T-helper 9 cell (primary cell): ENCODE results near the gene PASK.

Experiments used
- DNase-seq: peaks from one replicate; pipeline ENCODE4 v3.0.0-alpha.2; 2020

The PASK gene

DNA sequence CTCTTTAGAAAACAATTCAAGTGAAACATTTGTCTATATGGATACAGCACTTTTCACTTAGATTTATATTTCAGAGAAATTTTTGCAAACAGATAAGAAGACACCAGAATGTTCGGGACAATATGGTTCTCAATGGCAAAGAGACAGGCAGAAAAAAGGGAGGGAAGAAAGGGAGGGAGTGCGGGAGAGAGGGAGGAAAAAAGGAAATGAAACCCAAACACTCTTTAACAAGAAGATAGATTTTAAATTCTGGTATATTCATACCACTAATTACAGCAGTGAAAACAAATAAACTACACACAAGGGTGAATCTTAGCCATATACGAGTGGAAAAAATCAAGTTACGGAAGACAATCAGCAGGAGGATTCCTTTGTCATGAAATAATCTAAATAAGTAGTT lies 3.0 kb downstream of the PASK start:
- DNase-seq = no peak

DNA sequence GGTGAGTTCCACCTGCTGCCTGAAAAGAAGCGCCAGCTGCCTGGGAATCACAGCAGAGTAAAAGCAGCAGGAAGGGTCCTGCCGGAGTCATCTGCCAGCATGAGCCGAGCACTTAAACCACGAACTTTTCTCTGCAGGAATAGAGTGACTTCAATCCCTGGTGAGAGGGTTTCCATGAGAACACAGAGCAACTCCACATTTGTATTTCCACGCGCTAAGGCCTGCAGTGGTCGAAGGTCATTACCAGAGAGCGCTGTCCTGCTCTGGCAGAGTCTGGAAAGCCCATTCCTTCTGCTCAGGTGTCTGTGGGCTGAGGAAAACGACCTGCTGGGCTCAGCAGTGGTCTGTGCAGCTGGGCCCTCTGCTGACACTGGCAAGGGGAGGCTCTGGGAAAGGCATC lies 6.7 kb downstream of the PASK start:
- no peak for DNase-seq

DNA sequence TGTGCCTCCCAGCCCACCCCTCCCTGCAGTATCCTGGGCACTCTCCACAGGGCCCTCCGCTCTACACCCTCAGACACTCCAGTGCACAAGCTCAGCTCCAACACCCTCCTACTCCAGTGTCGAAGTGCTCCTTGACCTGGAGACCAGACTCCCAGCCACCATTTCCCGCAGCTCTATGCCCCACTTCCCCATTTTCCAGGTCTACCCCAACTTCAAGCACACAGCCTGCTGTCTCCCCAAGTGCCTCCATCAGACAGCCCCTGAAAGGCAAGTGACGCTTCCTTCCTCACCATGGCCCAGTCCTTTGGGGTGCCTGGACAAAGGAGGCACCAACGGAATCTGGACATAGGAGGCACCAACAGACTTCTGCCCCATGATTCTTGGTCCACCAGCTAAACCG lies 7.2 kb downstream of the PASK start:
- no peak for DNase-seq

DNA sequence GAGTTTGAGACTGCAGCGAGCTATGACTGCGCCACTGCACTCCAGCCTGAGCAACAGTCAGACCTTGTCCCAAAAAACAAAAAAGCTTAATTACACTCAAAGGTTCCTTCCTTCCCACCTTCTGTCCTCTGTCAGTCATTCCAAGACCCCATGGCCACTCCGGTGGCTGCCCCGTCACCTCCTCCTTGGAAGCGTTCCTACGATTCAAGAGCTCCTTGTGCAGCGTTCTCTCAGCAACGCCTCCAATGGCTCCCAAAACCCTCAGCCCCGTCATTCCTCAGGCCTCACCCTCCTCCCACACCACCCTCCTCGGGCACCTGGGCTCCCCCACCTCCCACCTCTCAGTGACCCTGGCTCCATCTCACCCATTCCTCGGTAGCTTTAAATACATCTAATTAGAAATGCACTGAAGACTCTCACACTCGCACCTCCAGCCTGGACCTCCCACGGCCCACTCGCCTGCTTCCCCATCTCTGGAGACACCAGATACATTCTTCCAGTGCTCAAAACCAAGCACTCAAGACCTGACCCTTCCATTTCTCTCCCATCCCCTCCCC lies 8.0 kb downstream of the PASK start:
- DNase-seq = no peak

DNA sequence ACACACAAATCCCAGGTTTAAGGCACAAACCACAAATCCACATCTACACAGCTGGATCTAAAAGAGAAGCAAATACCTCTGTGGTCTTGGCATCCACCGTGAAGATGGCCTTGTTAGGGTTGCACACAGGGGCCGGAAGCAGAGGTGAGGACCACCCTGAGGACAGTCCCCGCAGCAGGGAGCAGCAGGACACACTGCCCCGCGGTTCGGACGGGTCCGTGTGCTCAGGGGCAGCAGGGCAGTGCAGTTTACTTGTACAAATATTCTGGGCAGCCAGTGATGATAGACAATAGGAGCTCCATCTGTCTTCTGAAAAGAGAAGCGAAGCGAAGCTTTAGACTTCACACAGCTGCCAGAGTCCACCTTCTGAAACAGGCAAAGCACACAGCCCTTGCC lies 8.8 kb downstream of the PASK start:
- DNase-seq = no peak

DNA sequence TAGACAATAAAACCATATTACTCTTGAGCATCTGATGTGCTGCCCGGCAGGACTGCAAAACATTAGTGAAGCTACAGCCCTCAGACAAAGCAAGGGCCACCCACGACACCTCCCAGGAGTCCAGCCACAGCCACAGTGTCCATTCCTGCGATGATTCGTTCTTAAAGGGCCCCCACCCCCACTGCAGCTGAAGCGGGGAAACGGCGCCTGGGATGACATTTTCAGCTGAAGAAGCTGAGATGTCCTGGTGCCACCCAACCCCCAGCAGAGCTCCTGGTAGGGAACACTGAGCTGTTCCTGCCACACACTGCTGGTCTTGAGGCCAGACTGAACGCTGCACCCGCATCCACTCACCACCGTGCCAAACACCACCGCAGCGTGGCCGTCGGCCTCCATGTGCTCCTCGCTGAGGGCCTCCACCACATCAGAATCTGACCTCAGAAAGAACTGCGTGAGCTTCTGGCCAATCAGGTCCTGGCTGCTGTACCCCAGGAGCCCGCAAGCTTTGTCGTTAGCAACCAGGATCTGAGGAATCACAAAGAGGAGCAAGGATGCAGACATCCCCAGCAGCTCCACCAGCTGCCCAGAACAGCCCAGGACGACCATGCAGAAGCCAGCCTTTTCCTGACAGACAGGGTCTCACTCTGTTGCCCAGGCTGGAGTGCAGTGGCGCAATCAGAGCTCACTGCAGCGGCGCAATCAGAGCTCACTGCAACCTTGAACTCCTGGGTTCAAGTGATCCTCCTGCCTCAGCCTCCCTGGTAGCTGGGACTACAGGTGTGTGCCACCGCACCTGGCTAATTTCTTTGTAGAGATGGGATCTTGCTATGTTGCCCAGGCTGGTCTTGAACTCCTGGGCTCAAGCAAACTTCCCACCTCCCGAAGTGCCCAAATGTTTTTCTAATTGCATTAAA lies 9.5 kb downstream of the PASK start:
- DNase-seq = no peak

DNA sequence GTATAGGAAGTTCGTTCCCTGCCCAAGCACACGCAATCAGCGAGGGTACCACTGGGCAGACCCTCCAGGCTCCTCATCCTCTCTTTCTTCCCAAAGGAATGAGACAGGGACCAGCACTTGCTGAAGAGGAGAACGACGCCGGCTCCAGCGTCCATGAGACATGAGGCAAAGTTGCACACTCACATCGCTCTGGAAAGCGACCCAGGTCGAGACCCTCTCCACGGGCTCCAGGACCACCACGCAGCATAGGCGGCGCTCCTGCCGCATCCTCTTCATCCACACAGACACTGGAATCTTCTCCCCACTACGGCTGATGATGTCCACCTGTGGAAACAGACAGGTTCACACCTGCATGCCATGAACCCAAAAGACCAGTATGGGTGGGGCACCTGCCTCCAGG lies 10.8 kb downstream of the PASK start:
- no peak for DNase-seq

DNA sequence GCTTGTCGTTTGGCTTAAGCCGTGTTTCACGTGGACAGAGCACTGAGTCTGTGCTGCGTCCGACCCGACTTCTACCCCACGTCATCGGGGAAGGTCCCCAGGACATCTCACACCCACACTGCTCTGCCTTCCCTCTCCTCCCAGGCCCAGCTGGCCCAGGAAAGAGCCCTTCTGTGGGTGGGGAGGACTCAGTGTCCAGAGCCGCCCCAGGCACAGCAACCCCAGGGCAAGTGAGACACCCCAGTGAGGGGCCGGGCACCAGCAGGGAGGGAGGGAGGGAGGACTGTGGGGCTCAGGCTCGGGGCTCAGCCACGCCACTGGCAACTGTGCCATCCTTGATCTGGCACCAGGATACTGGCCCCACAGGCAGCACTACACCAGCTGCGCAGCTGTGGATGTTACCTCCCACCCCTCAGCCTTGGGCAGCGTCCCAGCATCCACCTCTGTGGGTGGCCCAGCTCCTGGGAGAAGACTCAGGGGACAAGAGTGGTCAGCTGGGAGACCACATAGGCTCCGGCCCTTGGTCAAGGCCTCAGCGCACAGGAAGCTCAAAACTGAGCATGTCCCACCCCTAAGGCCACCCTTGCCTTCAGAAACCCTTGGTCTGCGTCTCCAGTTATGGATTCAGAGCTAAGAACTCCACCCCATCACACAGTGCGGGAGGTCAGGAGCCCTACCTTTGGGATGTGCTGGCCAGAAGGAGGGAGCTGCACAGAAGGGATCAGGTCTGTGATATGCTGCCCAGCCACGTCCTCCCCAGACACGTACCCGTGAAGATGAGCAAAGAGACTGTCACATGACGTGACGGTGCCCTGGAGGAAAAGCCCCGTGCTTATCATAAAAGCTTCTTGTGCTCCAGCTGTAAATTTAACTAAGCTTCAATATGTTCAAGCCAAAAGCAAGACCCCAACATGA lies 11.7 kb downstream of the PASK start:
- DNase-seq = no peak

DNA sequence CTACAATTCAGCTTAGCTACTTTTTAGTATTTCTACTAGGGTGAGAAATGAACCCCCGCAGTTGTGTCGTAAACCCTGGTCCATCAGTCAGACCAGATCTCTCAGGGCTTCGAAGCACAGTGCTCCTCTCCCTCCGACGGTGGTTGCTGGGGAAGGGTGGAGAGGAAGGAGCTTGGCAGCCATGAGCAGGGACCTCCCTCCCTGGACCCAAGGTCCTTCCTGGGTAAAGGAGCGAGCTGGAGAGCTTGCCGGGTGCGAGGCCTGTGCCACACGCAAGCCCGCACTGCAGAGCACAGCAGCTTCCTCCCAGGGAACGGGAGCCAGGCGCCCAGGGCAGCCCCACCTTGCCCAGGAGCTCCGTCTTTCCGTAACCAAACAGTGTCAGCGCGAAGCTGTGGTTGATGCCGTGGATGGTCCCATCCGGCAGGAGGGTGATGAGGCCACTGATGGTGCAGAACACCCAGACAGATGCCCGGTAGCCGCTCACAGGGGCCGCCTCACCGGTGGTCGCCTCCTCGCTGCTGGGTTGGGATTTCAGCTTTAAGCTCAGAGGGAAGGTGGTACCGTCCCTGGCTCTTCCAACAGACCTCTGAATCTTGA lies 12.5 kb downstream of the PASK start:
- no peak for DNase-seq

DNA sequence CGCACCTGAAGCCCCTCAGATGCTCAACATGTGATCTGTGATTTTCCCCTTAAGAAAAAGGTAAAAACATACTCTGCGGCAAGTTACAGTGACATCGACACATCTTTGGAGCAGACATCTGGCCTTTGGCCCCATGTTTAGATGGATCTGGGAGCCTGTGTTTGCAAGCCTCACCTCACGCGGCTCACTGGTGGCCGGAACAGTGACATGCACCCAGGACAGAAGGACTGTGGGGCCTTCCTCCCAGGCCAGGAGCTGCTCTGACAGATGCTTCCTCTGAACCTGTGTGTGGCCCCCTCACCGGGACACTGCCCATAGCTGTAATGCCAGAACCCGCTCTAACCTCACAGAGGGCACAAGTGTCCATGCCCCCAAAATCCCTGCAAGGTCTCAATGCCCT lies 13.1 kb downstream of the PASK start:
- DNase-seq = no peak

DNA sequence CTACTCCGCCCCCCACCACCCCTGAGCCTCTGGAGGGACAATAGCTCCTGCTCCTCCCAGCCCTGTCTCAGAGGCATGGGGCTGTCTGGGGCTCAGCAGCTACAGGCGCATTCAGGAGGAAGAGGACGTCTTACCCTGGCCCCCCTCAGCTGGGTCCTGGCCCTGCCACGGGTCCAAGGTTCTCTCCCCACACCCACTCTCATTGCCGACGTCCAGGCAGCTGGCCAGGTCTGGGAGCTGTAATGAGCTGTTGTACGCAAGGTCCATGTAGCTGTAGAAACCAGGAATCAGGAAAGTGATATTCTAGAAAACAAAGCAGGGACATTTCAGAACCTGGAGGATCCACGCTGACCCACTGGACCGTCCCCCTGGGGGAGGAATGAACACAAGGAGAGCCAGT lies 13.5 kb downstream of the PASK start:
- no peak for DNase-seq

DNA sequence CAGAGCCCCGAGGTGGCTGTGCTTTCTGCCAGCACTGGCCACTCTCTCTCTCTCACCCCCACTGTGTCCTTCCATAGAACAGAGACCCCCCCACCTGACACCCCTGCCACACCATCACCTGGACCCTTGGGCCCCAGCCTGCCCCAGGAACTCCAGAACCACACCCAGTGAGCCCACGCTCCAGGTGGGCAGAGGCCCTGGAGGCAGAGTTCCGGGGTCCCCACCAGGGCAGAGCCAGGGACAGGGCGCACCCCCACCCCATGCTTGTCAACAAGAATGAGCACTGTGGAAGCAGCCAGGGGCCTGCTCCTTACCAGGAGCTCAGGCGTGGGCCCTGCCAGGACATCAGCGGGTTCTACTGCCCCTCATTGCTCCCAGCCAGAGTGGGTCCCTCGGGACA lies 14.6 kb downstream of the PASK start:
- no peak for DNase-seq

DNA sequence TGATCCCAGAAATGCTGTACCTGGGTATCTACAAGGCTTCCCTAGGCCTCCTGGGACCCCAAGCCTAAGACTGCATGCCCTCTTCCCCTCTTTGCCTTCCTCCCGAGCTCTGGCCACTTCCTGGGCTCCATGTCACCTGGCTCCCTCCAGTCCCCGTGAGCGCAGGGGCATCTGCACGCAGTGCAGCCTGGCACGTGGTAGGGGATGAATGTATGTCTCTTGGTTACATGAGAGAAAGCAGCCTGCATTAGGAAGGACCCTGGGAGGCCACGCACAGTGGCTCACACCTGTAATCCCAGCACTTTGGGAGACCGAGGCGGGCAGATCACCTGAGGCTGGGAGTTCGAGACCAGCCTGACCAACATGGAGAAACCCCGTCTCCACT lies 15.8 kb downstream of the PASK start:
- no peak for DNase-seq

DNA sequence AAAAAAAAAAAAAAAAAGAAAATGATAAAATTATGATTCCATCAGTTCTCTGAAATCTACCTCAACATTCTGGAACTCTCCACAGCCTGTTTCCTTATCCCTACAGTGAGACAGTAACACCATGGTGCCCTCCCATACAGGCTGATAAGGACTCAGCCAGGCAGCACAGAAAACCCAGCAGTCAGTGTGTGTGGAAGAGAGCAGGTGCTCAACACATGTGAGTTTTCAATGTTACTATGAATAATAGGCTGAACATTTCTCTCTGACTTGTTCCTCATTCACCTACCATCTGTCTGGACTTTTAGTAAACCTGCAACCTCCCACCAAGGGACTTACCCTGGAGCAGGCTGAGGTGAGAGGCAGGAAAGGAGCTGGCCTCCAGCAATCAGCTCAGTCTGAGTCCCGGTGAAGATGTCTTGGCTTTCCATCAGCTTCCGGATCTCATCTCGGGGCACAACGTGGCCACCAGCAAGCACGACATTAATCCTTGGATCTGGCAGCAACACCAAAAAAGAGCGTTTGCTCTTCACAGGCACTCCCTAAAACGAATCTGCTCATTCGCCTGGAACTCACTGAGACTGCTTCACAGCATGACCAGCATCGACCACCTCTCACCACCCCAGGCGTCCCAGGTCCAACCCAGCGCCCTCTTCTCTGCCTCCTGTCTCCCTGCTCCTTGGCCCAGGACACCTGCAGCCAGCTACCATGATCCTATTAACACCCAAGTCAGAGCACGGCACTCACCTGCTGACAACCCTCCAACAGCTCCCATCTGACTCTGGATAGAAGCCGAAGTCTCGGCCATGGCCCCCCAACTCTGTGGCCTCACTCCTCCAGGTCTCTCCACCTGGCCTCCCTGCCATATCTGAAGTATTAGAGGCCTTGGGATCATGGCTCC lies 16.5 kb downstream of the PASK start:
- DNase-seq = no peak

DNA sequence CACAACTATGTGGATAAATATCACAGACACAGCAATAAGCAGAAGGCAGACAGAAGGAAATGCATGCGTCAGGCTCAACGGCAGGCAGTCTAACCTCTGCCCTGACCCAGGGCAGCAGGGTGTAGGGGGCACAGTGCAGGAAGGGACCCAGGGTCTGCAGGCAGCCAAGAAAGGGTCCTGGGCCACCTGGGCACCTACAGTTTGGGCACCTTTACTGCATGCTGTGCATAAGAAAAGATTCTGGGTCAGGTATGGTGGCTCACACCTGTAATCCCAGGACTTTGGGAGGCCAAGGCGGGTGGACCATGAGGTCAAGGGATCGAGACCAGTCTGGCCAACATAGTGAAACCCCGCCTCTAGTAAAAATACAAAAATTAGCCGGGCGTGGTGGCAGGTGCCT lies 17.7 kb downstream of the PASK start:
- no peak for DNase-seq

DNA sequence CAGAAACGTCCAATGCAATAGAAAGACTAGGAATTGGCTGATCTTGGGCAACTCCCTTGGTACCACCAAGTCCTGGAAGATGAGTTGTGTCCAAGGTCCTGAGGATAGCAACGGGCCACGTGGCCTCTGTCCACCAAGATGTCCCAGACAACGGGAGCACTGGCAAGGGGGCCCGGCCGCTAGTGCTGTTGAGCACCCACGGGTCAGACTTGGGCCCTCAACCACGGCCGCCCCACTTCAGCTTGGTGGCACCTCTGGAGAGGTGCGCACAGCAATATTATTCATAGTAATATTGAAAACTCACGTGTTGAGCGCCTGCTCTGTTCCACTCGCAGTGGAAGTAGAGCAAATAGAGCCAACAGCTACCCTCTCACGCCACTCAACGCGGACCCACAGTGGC lies 19.0 kb downstream of the PASK start:
- DNase-seq = no peak

DNA sequence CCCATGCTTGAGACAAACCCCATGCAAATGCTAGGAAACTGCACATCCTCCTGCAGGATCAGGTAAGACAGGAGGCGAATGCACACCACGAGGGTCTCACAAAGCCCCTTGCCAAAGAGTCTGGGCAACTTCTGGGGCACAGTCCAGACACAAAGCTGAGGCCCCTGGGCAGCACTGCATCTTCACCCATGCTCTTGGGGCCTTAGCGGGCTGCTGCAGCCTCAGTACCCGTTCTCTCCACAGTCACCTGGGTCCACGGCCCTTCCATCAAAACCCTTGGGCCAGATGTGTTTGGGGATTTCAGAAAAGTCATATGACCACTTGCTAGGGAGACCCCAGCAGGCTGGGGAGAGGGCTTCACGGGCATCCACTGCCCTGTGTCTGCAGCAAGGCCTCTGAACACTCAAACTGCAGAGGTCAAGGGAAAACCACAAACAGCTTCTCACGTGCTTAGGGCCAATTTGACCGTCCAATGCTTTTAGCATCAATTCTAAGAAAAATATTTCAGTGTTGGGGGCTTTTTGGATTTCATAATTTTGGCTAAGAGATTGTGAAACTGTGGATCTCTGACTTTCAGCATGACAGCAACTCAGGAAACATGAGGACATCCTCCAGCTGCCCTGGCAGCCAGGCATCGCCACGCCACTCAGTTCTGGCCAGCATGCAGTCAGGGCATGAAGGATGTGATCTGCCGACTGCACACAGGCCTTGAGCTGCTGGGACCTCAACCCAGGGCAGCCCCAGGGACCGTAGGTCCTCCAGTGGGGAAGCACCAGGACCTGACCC lies 20.0 kb downstream of the PASK start:
- DNase-seq = no peak

DNA sequence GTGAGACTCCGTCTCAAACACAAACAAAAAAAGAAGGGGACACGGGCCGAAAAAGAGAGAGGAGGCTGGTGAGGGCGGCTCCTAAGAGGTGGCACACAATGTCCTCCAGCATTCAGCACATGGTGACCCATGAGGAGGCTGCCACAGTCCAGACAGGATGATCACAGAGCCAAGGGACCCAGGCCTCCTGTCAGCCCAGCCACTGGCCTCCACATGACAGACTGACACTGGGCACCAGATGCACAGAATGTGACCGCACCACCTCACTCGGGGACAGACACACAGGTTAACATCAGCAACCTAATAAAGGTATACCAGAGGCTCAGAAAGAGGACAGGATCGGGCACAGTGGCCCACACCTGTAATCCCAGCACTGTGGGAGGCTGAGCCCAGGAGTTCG lies 21.0 kb downstream of the PASK start:
- DNase-seq = no peak

DNA sequence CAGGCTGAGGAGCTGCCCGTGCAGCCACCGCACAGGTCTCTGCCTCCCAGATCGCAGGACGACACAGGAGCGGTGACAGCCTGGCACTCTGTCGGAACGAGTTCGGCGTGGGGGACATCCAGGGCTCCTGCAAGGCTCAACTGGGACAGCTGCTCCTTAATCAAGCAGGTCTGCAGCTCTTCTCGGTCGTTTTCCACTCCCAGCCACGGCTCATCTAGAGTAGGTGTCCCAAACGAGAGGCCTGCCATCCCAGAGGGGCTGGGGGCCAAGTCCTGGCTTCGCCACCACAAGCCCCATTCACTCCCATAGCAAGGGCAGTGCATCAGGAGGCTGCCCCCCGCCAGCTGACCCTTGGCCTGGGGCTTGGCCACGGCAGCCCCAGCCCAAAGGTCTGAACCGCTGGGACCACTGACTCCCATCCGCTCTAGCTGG lies 22.5 kb downstream of the PASK start:
- no peak for DNase-seq

DNA sequence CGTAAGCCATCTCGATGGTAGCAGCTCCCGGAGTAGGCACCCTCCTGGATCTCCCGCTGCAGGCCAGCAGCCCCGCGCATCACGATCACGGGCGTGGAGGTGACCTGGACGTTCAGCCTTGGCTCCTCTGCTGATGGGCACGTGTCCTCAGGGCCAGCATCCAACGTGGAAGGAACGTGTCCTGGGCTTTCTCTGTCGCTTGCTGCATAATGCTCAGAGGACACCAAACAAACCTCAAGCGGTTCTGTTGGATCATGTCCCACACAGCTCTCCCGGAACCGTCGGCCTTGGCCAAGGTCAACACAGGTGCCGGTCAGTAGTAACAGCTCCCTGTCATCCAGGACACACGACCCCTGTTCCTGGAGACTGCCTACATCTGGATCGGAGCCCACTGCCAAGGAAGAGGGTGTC lies 23.1 kb downstream of the PASK start:
- DNase-seq = no peak

DNA sequence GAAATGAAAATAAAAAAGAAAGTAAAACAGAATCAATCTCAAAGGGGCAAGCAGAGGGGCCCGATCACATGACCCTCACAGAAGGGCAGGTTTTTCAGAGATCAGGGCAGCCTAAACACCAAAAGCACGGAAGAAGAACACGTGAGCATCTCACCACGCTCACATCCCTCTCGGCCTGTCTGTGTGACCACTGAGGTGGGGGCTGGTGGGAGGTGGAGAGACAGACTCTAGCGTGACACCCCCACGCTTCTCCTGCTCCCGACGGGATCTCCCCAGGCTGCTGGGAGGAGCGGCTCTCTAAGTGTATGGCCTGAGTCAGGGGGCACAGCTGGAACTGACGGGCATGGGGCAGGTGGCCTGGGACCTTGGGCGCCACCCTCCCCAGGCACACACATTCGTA lies 23.6 kb downstream of the PASK start:
- DNase-seq = no peak
